Measurements from ENCODE around the gene FAM219A.

Gene FAM219A

DNA sequence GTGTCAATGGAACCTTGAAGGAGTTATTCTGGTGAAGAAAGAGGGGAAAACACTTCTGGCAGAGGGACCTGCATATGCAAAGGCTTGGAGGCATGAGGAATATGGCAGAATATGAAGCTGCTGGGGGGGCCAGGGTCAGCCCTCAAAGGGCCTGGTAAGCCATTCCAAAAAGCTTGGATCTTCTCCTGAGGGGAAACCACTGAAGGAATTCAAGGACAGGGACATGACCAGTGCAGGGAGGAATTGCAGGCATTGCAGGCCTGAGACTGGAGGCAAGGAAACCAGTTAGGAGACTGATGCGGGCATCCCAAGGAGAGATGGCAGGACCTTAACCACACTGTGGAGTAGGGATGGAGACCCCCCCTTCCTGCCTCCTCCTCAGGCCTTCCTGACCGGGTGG, 43.0 kb upstream of the FAM219A start:
- Histone ChIP-seq H4K20me1 (ENCODE audit: insufficient read depth, low read length) (no peaks in the 10 kb centered on the region), H3K4me1 (ENCODE audit: insufficient read depth, low read length, severe bottlenecking) (no peaks in the 10 kb centered on the region), H2AFZ (ENCODE audit: low read length) (no peak overlapping the region), H3K27me3 (ENCODE audit: insufficient read depth, low read length) (no peaks in the 10 kb centered on the region), H3K79me2 (ENCODE audit: insufficient read depth, low read length) (no peaks in the 10 kb centered on the region), H3K4me3 (ENCODE audit: low read depth, low read length, poor library complexity, severe bottlenecking) (no peak overlapping the region), H3K4me2 (ENCODE audit: low read length) (no peak overlapping the region), H3K9me3 (ENCODE audit: low read length) (no peaks in the 10 kb centered on the region), H3K27ac (ENCODE audit: low read depth, low read length, poor library complexity, severe bottlenecking) (no peak overlapping the region), H3K9ac (ENCODE audit: low read length) (no peak overlapping the region), H3F3A (ENCODE audit: insufficient read depth, low read length) (no peaks in the 10 kb centered on the region), H3K9me2 (ENCODE audit: low read depth, low read length) (no peaks in the 10 kb centered on the region), H3K36me3 (ENCODE audit: insufficient read depth, low read length) (no peaks in the 10 kb centered on the region)
- TF ChIP-seq EZH2 (IDR thresholded peaks at IDR 0.05; ENCODE audit: borderline replicate concordance, low read length) = no peak
- TF ChIP-seq, protein P1, sequence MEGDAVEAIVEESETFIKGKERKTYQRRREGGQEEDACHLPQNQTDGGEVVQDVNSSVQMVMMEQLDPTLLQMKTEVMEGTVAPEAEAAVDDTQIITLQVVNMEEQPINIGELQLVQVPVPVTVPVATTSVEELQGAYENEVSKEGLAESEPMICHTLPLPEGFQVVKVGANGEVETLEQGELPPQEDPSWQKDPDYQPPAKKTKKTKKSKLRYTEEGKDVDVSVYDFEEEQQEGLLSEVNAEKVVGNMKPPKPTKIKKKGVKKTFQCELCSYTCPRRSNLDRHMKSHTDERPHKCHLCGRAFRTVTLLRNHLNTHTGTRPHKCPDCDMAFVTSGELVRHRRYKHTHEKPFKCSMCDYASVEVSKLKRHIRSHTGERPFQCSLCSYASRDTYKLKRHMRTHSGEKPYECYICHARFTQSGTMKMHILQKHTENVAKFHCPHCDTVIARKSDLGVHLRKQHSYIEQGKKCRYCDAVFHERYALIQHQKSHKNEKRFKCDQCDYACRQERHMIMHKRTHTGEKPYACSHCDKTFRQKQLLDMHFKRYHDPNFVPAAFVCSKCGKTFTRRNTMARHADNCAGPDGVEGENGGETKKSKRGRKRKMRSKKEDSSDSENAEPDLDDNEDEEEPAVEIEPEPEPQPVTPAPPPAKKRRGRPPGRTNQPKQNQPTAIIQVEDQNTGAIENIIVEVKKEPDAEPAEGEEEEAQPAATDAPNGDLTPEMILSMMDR (IDR thresholded peaks at IDR 0.05; ENCODE audit: low read length) = no peak

GRCh38 chr9:34500623-34501267, 42.4 kb upstream of the FAM219A start:
- H3K27ac ChIP-seq (ENCODE audit: low read depth, low read length, poor library complexity, severe bottlenecking) = no peak overlapping the region
- no peak overlapping the region for H3K4me2 ChIP-seq (ENCODE audit: low read length)
- H3F3A ChIP-seq (ENCODE audit: insufficient read depth, low read length) = no peaks in the 10 kb centered on the region
- H3K36me3 ChIP-seq (ENCODE audit: insufficient read depth, low read length) = no peaks in the 10 kb centered on the region
- no peak overlapping the region for H3K4me3 ChIP-seq (ENCODE audit: low read depth, low read length, poor library complexity, severe bottlenecking)
- H3K79me2 ChIP-seq (ENCODE audit: insufficient read depth, low read length) = no peaks in the 10 kb centered on the region
- no peaks in the 10 kb centered on the region for H3K4me1 ChIP-seq (ENCODE audit: insufficient read depth, low read length, severe bottlenecking)
- H3K9ac ChIP-seq (ENCODE audit: low read length) = no peak overlapping the region
- H2AFZ ChIP-seq (ENCODE audit: low read length) = no peak overlapping the region
- no peaks in the 10 kb centered on the region for H4K20me1 ChIP-seq (ENCODE audit: insufficient read depth, low read length)
- TF ChIP-seq, protein P1 (IDR thresholded peaks at IDR 0.05; ENCODE audit: low read length) = peak; percentile 97
- TF ChIP-seq EZH2 (IDR thresholded peaks at IDR 0.05; ENCODE audit: borderline replicate concordance, low read length) = no peak
- no peaks in the 10 kb centered on the region for H3K27me3 ChIP-seq (ENCODE audit: insufficient read depth, low read length)
- H3K9me3 ChIP-seq (ENCODE audit: low read length) = no peaks in the 10 kb centered on the region
- H3K9me2 ChIP-seq (ENCODE audit: low read depth, low read length) = no peaks in the 10 kb centered on the region

GRCh38 chr9:34499076-34499475, 40.7 kb upstream of the FAM219A start:
- no peaks in the 10 kb centered on the region for H3K9me3 ChIP-seq (ENCODE audit: low read length)
- H3K9ac ChIP-seq (ENCODE audit: low read length) = no peak overlapping the region
- no peak overlapping the region for H3K4me3 ChIP-seq (ENCODE audit: low read depth, low read length, poor library complexity, severe bottlenecking)
- no peak overlapping the region for H3K27ac ChIP-seq (ENCODE audit: low read depth, low read length, poor library complexity, severe bottlenecking)
- no peaks in the 10 kb centered on the region for H3K79me2 ChIP-seq (ENCODE audit: insufficient read depth, low read length)
- no peaks in the 10 kb centered on the region for H3F3A ChIP-seq (ENCODE audit: insufficient read depth, low read length)
- H3K36me3 ChIP-seq (ENCODE audit: insufficient read depth, low read length) = no peaks in the 10 kb centered on the region
- no peaks in the 10 kb centered on the region for H4K20me1 ChIP-seq (ENCODE audit: insufficient read depth, low read length)
- H3K4me1 ChIP-seq (ENCODE audit: insufficient read depth, low read length, severe bottlenecking) = no peaks in the 10 kb centered on the region
- no peaks in the 10 kb centered on the region for H3K27me3 ChIP-seq (ENCODE audit: insufficient read depth, low read length)
- no peak overlapping the region for H2AFZ ChIP-seq (ENCODE audit: low read length)
- no peaks in the 10 kb centered on the region for H3K9me2 ChIP-seq (ENCODE audit: low read depth, low read length)
- H3K4me2 ChIP-seq (ENCODE audit: low read length) = no peak overlapping the region
- no peak for TF ChIP-seq EZH2 (IDR thresholded peaks at IDR 0.05; ENCODE audit: borderline replicate concordance, low read length)
- TF ChIP-seq, protein P1 (IDR thresholded peaks at IDR 0.05; ENCODE audit: low read length) = no peak

Data from OCI-LY1 (cell line).